ENCODE data around the gene UACA. TPM values are rescaled to one million over a fixed set of nuclear protein-coding genes. Genes with fewer than 3 reads are reported as not detected.

UACA gene
- total and polyA plus RNA-seq, 4 experiments from 2014 or later: 0.15 to 0.40 (median 0.28) TPM; not detected in 1

GRCh38 chr15:70802629-70803028 lies 39.3 kb upstream of the UACA start:
- DNase-seq: no peak
- intact Hi-C loops (cut with micrococcal nuclease): no loop called here

GRCh38 chr15:70801109-70801508 lies 37.8 kb upstream of the UACA start:
- POLR2A ChIA-PET (ENCODE audit: partially characterized antibody): no interaction called here

More at GRCh38 chr15:70802629-70803028, 39.3 kb upstream of the UACA start:
- ChIA-PET CTCF (ENCODE audit: partially characterized antibody) (interaction anchor here (1.1 kb wide), 1 partner anchor 9 kb away, joined by 3 read pairs; no protein-coding TSS in a partner anchor), POLR2A (ENCODE audit: partially characterized antibody) (no interaction called here)
- Histone ChIP-seq H3K27ac (ENCODE audit: low read depth, low read length) (no peak overlapping the region), H3K9me3 (ENCODE audit: control insufficient read depth in 1 of 2, low read length in 2 of 2) (no peaks in the 10 kb centered on the region), H3K4me1 (ENCODE audit: insufficient read depth, low read length) (no peaks in the 10 kb centered on the region), H3K27me3 (ENCODE audit: insufficient read depth, low read length) (no peaks in the 10 kb centered on the region), H3K36me3 (ENCODE audit: insufficient read depth, low read length) (no peaks in the 10 kb centered on the region), H3K4me3 (ENCODE audit: low read length in 2 of 2) (no peak overlapping the region)
- Mint-ChIP-seq H3K27me3 (peaks cover 0 to 1% of the 10 kb centered on the region in 2 donors), H3K4me3 (no peak overlapping the region), H3K27ac (no peak overlapping the region), H3K9me3 (no peaks in the 10 kb centered on the region), H3K36me3 (no peaks in the 10 kb centered on the region), H3K4me1 (peaks cover 0 to 4% (median 2%) of the 10 kb centered on the region in 4 donors)

GRCh38 chr15:70799667-70800450 lies 36.5 kb upstream of the UACA start:
- Histone ChIP-seq H3K27ac (ENCODE audit: low read depth, low read length) (no peak overlapping the region), H3K36me3 (ENCODE audit: insufficient read depth, low read length) (no peaks in the 10 kb centered on the region), H3K9me3 (ENCODE audit: control insufficient read depth in 1 of 2, low read length in 2 of 2) (no peaks in the 10 kb centered on the region), H3K27me3 (ENCODE audit: insufficient read depth, low read length) (no peaks in the 10 kb centered on the region), H3K4me1 (ENCODE audit: insufficient read depth, low read length) (no peaks in the 10 kb centered on the region), H3K4me3 (ENCODE audit: low read length in 2 of 2) (no peak overlapping the region)
- Mint-ChIP-seq H3K36me3 (no peaks in the 10 kb centered on the region), H3K4me1 (no peaks in the 10 kb centered on the region), H3K9me3 (no peaks in the 10 kb centered on the region), H3K27me3 (peaks cover 3% of the 10 kb centered on the region in 2 donors), H3K27ac (no peak overlapping the region), H3K4me3 (no peak overlapping the region)
- CTCF ChIA-PET (ENCODE audit: partially characterized antibody): interaction anchor here (1.3 to 2.3 kb wide), 3 partner anchors 12 to 25 kb away, joined by 5 to 6 read pairs (median 5); no protein-coding TSS in a partner anchor
- POLR2A ChIA-PET (ENCODE audit: partially characterized antibody): no interaction called here
- intact Hi-C loops (cut with micrococcal nuclease): no loop called here
- no peak for DNase-seq

More at GRCh38 chr15:70801109-70801508, 37.8 kb upstream of the UACA start:
- intact Hi-C loops (cut with micrococcal nuclease): no loop called here
- no peaks in the 10 kb centered on the region for H3K9me3 Mint-ChIP-seq
- no peak overlapping the region for H3K4me3 Mint-ChIP-seq
- Histone ChIP-seq H3K9me3 (ENCODE audit: control insufficient read depth in 1 of 2, low read length in 2 of 2) (no peaks in the 10 kb centered on the region), H3K36me3 (ENCODE audit: insufficient read depth, low read length) (no peaks in the 10 kb centered on the region), H3K4me3 (ENCODE audit: low read length in 2 of 2) (no peak overlapping the region), H3K27ac (ENCODE audit: low read depth, low read length) (no peak overlapping the region), H3K4me1 (ENCODE audit: insufficient read depth, low read length) (no peaks in the 10 kb centered on the region), H3K27me3 (ENCODE audit: insufficient read depth, low read length) (no peaks in the 10 kb centered on the region)
- DNase-seq: no peak
- no peak overlapping the region for H3K27ac Mint-ChIP-seq
- peaks cover 1 to 3% of the 10 kb centered on the region in 2 donors for H3K27me3 Mint-ChIP-seq
- CTCF ChIA-PET (ENCODE audit: partially characterized antibody): interaction anchor here (0.8 to 2.3 kb wide), 2 partner anchors 11 to 23 kb away, joined by 5 to 6 read pairs; no protein-coding TSS in a partner anchor
- no peaks in the 10 kb centered on the region for H3K36me3 Mint-ChIP-seq
- peaks cover 0 to under 1% (median under 1%) of the 10 kb centered on the region in 4 donors for H3K4me1 Mint-ChIP-seq

DNA sequence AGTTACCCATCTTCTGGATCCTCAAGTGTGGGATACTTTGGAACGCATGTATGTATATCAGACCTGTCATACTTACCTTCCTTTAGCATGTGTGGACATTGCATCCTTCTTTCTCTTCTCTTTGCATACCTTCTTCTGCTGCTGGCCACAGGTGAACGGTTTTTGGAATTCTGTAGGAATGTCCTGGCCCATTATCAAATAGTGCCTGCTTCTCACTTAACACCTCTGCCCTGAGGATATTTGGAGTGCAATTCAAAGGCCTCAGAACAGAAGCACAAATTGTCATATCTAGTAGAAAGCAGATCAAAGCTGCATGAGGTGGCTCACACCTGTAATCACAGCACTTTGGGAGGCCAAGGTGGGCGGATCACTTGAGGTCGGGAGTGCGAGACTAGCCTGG lies 34.1 kb upstream of the UACA start:
- DNase-seq: no peak
- Mint-ChIP-seq H3K36me3 (no peaks in the 10 kb centered on the region), H3K4me3 (no peak overlapping the region), H3K27ac (no peak overlapping the region), H3K9me3 (no peaks in the 10 kb centered on the region), H3K4me1 (no peaks in the 10 kb centered on the region), H3K27me3 (peaks cover 8% of the 10 kb centered on the region in 2 donors)
- no peak overlapping the region for H3K4me3 ChIP-seq (ENCODE audit: low read length in 2 of 2)
- no peaks in the 10 kb centered on the region for H3K36me3 ChIP-seq (ENCODE audit: insufficient read depth, low read length)
- H3K27me3 ChIP-seq (ENCODE audit: insufficient read depth, low read length): no peaks in the 10 kb centered on the region
- no peaks in the 10 kb centered on the region for H3K9me3 ChIP-seq (ENCODE audit: control insufficient read depth in 1 of 2, low read length in 2 of 2)
- POLR2A ChIA-PET (ENCODE audit: partially characterized antibody): no interaction called here
- CTCF ChIA-PET (ENCODE audit: partially characterized antibody): interaction anchor here (1.6 kb wide), 1 partner anchor 8 kb away, joined by 4 read pairs; no protein-coding TSS in a partner anchor
- no peak overlapping the region for H3K27ac ChIP-seq (ENCODE audit: low read depth, low read length)
- intact Hi-C loops (cut with micrococcal nuclease): no loop called here
- H3K4me1 ChIP-seq (ENCODE audit: insufficient read depth, low read length): no peaks in the 10 kb centered on the region

DNA sequence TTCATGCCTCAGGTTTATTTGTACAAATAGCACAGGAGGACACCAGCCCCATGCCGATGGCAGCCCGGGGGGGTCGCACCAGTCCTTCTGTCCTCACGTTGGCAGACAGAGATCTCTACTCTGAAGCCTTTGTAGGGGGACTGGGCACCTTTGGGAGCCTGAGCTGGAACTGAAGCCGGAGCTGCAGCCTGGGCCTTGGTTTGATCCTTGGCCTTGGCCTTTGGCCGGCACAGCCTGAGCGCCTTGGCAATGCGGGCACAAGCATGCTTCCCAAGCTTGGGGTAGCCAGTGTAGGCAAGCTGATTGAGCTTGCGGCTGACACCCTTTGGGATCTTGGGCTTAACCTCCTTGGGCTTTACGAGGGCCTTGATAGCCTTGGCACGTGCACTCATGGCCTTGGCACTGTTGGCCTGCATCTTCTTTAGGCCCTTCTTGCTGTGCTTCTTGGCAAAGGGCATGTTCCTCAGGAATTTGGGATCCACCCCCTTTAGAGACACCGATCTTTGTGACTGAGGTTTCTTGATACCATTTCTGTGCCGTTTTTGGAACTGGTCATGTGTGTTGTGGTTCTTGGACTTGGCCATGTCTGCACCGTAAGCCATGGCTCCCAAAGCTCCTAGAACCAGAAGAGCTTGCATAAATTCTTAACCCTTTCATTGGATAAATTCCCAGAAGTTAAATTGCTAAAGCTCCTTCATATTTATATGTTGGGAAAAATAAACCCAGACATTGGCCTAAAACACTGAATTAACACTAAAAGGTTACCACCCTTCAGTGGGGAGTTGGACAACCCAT lies 33.4 kb upstream of the UACA start:
- no peaks in the 10 kb centered on the region for H3K27me3 ChIP-seq (ENCODE audit: insufficient read depth, low read length)
- H3K9me3 ChIP-seq (ENCODE audit: control insufficient read depth in 1 of 2, low read length in 2 of 2): no peaks in the 10 kb centered on the region
- Mint-ChIP-seq H3K27ac (no peak overlapping the region), H3K36me3 (no peaks in the 10 kb centered on the region), H3K4me3 (no peak overlapping the region), H3K4me1 (no peaks in the 10 kb centered on the region), H3K27me3 (peaks cover 8 to 14% of the 10 kb centered on the region in 2 donors), H3K9me3 (no peaks in the 10 kb centered on the region)
- intact Hi-C loops (cut with micrococcal nuclease): no loop called here
- H3K4me3 ChIP-seq (ENCODE audit: low read length in 2 of 2): no peak overlapping the region
- no peaks in the 10 kb centered on the region for H3K36me3 ChIP-seq (ENCODE audit: insufficient read depth, low read length)
- DNase-seq: no peak
- ChIA-PET POLR2A (ENCODE audit: partially characterized antibody) (no interaction called here), CTCF (ENCODE audit: partially characterized antibody) (interaction anchor here (1.6 kb wide), 1 partner anchor 8 kb away, joined by 4 read pairs; no protein-coding TSS in a partner anchor)
- no peak overlapping the region for H3K27ac ChIP-seq (ENCODE audit: low read depth, low read length)
- no peaks in the 10 kb centered on the region for H3K4me1 ChIP-seq (ENCODE audit: insufficient read depth, low read length)

GRCh38 chr15:70795311-70795665 lies 31.9 kb upstream of the UACA start:
- no peaks in the 10 kb centered on the region for H3K9me3 Mint-ChIP-seq
- ChIA-PET POLR2A (ENCODE audit: partially characterized antibody) (no interaction called here), CTCF (ENCODE audit: partially characterized antibody) (interaction anchor here (2.0 kb wide), 1 partner anchor 31 kb away, joined by 6 read pairs; no protein-coding TSS in a partner anchor)
- H3K36me3 Mint-ChIP-seq: no peaks in the 10 kb centered on the region
- intact Hi-C loops (cut with micrococcal nuclease): no loop called here
- Histone ChIP-seq H3K27ac (ENCODE audit: low read depth, low read length) (no peak overlapping the region), H3K9me3 (ENCODE audit: control insufficient read depth in 1 of 2, low read length in 2 of 2) (no peaks in the 10 kb centered on the region), H3K36me3 (ENCODE audit: insufficient read depth, low read length) (no peaks in the 10 kb centered on the region), H3K27me3 (ENCODE audit: insufficient read depth, low read length) (no peaks in the 10 kb centered on the region), H3K4me3 (ENCODE audit: low read length in 2 of 2) (no peak overlapping the region), H3K4me1 (ENCODE audit: insufficient read depth, low read length) (no peaks in the 10 kb centered on the region)
- H3K4me1 Mint-ChIP-seq: no peaks in the 10 kb centered on the region
- H3K4me3 Mint-ChIP-seq: no peak overlapping the region
- DNase-seq: no peak
- peaks cover 8 to 14% of the 10 kb centered on the region in 2 donors for H3K27me3 Mint-ChIP-seq
- no peak overlapping the region for H3K27ac Mint-ChIP-seq

- no peaks in the 10 kb centered on the region for H3K36me3 ChIP-seq (ENCODE audit: insufficient read depth, low read length)
- Mint-ChIP-seq H3K27me3 (peaks cover 8 to 14% of the 10 kb centered on the region in 2 donors), H3K27ac (no peak overlapping the region), H3K36me3 (no peaks in the 10 kb centered on the region), H3K4me3 (no peak overlapping the region), H3K9me3 (no peaks in the 10 kb centered on the region), H3K4me1 (no peaks in the 10 kb centered on the region)
- H3K27me3 ChIP-seq (ENCODE audit: insufficient read depth, low read length): no peaks in the 10 kb centered on the region
- no peak overlapping the region for H3K4me3 ChIP-seq (ENCODE audit: low read length in 2 of 2)
- H3K9me3 ChIP-seq (ENCODE audit: control insufficient read depth in 1 of 2, low read length in 2 of 2): no peaks in the 10 kb centered on the region
- POLR2A ChIA-PET (ENCODE audit: partially characterized antibody): no interaction called here
- no peak for DNase-seq
- CTCF ChIA-PET (ENCODE audit: partially characterized antibody): interaction anchor here (2.0 kb wide), 1 partner anchor 31 kb away, joined by 6 read pairs; no protein-coding TSS in a partner anchor
- intact Hi-C loops (cut with micrococcal nuclease): no loop called here
- no peaks in the 10 kb centered on the region for H3K4me1 ChIP-seq (ENCODE audit: insufficient read depth, low read length)
- H3K27ac ChIP-seq (ENCODE audit: low read depth, low read length): no peak overlapping the region
These were observed 31.4 kb upstream of the UACA start for GRCh38 chr15:70794596-70795310.
